ENCODE data around the gene SLC26A6. TPM values are rescaled to one million over a fixed set of nuclear protein-coding genes. Genes with fewer than 3 reads are reported as not detected.

SLC26A6 gene
- total and polyA plus RNA-seq, 2 of the 13 experiments (the other 11 are each of a cell fraction or from before 2014, with no cell fraction given): 40.7 to 184 TPM

DNA sequence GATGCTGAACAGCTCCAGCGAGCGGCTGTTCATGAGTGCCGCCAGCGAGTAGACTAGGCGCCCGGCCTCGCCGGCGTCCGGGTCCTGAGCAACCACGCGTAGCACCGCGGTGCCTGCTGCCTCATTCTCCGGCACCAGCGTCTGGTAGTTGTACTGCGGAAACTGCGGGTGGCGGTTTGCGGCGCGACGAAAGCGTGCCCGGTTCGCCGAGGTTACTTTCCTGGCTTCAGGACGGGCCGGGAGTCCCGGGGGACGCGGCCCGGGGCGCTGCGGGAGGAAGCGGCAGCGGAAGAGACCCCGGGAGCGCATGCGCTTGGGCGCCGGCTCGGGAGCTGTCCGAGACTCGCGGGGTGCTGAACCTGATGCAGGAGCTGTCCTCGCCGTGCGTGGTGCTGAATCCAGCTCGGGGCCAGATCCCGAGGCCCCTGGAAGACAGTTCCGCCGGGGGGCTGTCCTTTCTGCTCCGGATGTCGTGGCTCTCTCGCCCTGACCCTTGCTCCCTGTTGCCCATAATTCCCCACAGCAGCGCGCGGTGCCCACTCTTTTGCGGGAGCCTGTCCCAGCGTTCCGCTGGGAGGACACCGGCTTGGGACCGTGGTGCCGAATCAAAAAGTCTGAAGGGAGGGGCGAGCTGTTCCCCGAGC lies 26.4 kb upstream of the SLC26A6 start (continued):
- TF ChIP-seq, protein P1, sequence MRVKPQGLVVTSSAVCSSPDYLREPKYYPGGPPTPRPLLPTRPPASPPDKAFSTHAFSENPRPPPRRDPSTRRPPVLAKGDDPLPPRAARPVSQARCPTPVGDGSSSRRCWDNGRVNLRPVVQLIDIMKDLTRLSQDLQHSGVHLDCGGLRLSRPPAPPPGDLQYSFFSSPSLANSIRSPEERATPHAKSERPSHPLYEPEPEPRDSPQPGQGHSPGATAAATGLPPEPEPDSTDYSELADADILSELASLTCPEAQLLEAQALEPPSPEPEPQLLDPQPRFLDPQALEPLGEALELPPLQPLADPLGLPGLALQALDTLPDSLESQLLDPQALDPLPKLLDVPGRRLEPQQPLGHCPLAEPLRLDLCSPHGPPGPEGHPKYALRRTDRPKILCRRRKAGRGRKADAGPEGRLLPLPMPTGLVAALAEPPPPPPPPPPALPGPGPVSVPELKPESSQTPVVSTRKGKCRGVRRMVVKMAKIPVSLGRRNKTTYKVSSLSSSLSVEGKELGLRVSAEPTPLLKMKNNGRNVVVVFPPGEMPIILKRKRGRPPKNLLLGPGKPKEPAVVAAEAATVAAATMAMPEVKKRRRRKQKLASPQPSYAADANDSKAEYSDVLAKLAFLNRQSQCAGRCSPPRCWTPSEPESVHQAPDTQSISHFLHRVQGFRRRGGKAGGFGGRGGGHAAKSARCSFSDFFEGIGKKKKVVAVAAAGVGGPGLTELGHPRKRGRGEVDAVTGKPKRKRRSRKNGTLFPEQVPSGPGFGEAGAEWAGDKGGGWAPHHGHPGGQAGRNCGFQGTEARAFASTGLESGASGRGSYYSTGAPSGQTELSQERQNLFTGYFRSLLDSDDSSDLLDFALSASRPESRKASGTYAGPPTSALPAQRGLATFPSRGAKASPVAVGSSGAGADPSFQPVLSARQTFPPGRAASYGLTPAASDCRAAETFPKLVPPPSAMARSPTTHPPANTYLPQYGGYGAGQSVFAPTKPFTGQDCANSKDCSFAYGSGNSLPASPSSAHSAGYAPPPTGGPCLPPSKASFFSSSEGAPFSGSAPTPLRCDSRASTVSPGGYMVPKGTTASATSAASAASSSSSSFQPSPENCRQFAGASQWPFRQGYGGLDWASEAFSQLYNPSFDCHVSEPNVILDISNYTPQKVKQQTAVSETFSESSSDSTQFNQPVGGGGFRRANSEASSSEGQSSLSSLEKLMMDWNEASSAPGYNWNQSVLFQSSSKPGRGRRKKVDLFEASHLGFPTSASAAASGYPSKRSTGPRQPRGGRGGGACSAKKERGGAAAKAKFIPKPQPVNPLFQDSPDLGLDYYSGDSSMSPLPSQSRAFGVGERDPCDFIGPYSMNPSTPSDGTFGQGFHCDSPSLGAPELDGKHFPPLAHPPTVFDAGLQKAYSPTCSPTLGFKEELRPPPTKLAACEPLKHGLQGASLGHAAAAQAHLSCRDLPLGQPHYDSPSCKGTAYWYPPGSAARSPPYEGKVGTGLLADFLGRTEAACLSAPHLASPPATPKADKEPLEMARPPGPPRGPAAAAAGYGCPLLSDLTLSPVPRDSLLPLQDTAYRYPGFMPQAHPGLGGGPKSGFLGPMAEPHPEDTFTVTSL (CRISPR knock-in tag; IDR thresholded peaks at IDR 0.05; ENCODE audit: borderline replicate concordance): peak; percentile 99
- TF ChIP-seq, protein P2, sequence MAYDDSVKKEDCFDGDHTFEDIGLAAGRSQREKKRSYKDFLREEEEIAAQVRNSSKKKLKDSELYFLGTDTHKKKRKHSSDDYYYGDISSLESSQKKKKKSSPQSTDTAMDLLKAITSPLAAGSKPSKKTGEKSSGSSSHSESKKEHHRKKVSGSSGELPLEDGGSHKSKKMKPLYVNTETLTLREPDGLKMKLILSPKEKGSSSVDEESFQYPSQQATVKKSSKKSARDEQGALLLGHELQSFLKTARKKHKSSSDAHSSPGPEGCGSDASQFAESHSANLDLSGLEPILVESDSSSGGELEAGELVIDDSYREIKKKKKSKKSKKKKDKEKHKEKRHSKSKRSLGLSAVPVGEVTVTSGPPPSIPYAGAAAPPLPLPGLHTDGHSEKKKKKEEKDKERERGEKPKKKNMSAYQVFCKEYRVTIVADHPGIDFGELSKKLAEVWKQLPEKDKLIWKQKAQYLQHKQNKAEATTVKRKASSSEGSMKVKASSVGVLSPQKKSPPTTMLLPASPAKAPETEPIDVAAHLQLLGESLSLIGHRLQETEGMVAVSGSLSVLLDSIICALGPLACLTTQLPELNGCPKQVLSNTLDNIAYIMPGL (CRISPR knock-in tag; IDR thresholded peaks at IDR 0.05; ENCODE audit: borderline replicate concordance in 1 of 2, low read depth in 1 of 2): peak; percentile 90 to 98
- TF ChIP-seq, protein P3, sequence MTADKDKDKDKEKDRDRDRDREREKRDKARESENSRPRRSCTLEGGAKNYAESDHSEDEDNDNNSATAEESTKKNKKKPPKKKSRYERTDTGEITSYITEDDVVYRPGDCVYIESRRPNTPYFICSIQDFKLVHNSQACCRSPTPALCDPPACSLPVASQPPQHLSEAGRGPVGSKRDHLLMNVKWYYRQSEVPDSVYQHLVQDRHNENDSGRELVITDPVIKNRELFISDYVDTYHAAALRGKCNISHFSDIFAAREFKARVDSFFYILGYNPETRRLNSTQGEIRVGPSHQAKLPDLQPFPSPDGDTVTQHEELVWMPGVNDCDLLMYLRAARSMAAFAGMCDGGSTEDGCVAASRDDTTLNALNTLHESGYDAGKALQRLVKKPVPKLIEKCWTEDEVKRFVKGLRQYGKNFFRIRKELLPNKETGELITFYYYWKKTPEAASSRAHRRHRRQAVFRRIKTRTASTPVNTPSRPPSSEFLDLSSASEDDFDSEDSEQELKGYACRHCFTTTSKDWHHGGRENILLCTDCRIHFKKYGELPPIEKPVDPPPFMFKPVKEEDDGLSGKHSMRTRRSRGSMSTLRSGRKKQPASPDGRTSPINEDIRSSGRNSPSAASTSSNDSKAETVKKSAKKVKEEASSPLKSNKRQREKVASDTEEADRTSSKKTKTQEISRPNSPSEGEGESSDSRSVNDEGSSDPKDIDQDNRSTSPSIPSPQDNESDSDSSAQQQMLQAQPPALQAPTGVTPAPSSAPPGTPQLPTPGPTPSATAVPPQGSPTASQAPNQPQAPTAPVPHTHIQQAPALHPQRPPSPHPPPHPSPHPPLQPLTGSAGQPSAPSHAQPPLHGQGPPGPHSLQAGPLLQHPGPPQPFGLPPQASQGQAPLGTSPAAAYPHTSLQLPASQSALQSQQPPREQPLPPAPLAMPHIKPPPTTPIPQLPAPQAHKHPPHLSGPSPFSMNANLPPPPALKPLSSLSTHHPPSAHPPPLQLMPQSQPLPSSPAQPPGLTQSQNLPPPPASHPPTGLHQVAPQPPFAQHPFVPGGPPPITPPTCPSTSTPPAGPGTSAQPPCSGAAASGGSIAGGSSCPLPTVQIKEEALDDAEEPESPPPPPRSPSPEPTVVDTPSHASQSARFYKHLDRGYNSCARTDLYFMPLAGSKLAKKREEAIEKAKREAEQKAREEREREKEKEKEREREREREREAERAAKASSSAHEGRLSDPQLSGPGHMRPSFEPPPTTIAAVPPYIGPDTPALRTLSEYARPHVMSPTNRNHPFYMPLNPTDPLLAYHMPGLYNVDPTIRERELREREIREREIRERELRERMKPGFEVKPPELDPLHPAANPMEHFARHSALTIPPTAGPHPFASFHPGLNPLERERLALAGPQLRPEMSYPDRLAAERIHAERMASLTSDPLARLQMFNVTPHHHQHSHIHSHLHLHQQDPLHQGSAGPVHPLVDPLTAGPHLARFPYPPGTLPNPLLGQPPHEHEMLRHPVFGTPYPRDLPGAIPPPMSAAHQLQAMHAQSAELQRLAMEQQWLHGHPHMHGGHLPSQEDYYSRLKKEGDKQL (CRISPR knock-in tag; IDR thresholded peaks at IDR 0.05; ENCODE audit: low read depth): peak; percentile 97
- TF ChIP-seq HMG20B (CRISPR knock-in tag; conservative IDR thresholded peaks at IDR 0.05) (peak; percentile 99), YY1 (IDR thresholded peaks at IDR 0.05; ENCODE audit: insufficient read depth, insufficient replicate concordance, low read depth, low read length) (peak; percentile 36), ZNF615 (CRISPR knock-in tag; IDR thresholded peaks at IDR 0.05; ENCODE audit: borderline replicate concordance) (peak; percentile 100), MTF2 (CRISPR knock-in tag; IDR thresholded peaks at IDR 0.05; ENCODE audit: borderline replicate concordance) (peak; percentile 99), ASH2L (IDR thresholded peaks at IDR 0.05; ENCODE audit: insufficient read length, low read depth, low read length) (no peak), NKX3-1 (CRISPR knock-in tag; IDR thresholded peaks at IDR 0.05) (peak; percentile 100), ZNF205 (CRISPR knock-in tag; IDR thresholded peaks at IDR 0.05) (peak; percentile 99), ZNF3 (CRISPR knock-in tag; IDR thresholded peaks at IDR 0.05) (peak; percentile 99)
- TF ChIP-seq, protein P4, sequence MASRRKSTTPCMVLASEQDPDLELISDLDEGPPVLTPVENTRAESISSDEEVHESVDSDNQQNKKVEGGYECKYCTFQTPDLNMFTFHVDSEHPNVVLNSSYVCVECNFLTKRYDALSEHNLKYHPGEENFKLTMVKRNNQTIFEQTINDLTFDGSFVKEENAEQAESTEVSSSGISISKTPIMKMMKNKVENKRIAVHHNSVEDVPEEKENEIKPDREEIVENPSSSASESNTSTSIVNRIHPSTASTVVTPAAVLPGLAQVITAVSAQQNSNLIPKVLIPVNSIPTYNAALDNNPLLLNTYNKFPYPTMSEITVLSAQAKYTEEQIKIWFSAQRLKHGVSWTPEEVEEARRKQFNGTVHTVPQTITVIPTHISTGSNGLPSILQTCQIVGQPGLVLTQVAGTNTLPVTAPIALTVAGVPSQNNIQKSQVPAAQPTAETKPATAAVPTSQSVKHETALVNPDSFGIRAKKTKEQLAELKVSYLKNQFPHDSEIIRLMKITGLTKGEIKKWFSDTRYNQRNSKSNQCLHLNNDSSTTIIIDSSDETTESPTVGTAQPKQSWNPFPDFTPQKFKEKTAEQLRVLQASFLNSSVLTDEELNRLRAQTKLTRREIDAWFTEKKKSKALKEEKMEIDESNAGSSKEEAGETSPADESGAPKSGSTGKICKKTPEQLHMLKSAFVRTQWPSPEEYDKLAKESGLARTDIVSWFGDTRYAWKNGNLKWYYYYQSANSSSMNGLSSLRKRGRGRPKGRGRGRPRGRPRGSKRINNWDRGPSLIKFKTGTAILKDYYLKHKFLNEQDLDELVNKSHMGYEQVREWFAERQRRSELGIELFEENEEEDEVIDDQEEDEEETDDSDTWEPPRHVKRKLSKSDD (CRISPR knock-in tag; IDR thresholded peaks at IDR 0.05; ENCODE audit: low read depth): peak; percentile 99

Measured in HepG2 (cell line).